Lower lobe of right lung (tissue), 2 donors: ENCODE results near the gene SF3A2. TPM values are rescaled to one million over a fixed set of nuclear protein-coding genes. Genes with fewer than 3 reads are reported as not detected.
A peak's percentile ranks its signal among the peaks of the same experiment; 100 is the strongest.

ENCODE experiments used
- ATAC-seq, 2 donors: fragments of 200-7000 bp; cut with Tn5 transposase; one replicate each; pipeline ENCODE4 v1.9.1; 2020 to 2022; ENCODE audit warnings: mild to moderate bottlenecking in 2 of 2, moderate library complexity in 2 of 2
- DNase-seq: peaks from one replicate; pipeline ENCODE4 v3.0.0-alpha.2; 2020
- H3K27ac ChIP-seq: fragments of 200-600 bp; one replicate; pipeline ENCODE4 v1.8.0; 2022
- H3K27me3 ChIP-seq: fragments of 200-600 bp; one replicate; pipeline ENCODE4 v1.8.0; 2022; ENCODE audit warnings: low read depth
- H3K36me3 ChIP-seq: fragments of 200-600 bp; one replicate; pipeline ENCODE4 v1.8.0; 2022; ENCODE audit warnings: mild to moderate bottlenecking
- H3K4me1 ChIP-seq: fragments of 200-600 bp; one replicate; pipeline ENCODE4 v1.8.0; 2022
- H3K4me3 ChIP-seq: fragments of 200-600 bp; one replicate; pipeline ENCODE4 v1.8.0; 2022; ENCODE audit warnings: mild to moderate bottlenecking
- H3K9me3 ChIP-seq: fragments of 200-600 bp; one replicate; pipeline ENCODE4 v1.8.0; 2022
- CTCF ChIP-seq: fragments of 200-600 bp; IDR thresholded peaks from one replicate; pipeline ENCODE4 v1.8.0; 2022; ENCODE audit warnings: antibody characterized with exemption, mild to moderate bottlenecking
- intact Hi-C: fragments of 100-400 bp; cut with DNase I; formaldehyde crosslinking; loops from one replicate; pipeline ENCODE4 v1.11.0; 2022
- total RNA-seq: library from RNA; stranded (reverse); fragmentation: NEBNext Ultra II Directional; extraction: Animal tissue kit (Norgen Biotek cat#: 25700); gene quantifications from one replicate; pipeline ENCODE4 v1.2.1, GENCODE V29; 2021
- donor health status: DM: no; HTN: yes; CAD: no; lungs with severe emphysema.

SF3A2 gene
- total RNA-seq, 1 donor from 2014 or later, result 55.6 TPM

- Histone ChIP-seq H3K4me1 (peaks cover 25% of the 10 kb centered on the region), H3K4me3 (no peak overlapping the region), H3K27me3 (no peaks in the 10 kb centered on the region), H3K27ac (no peak overlapping the region), H3K9me3 (no peaks in the 10 kb centered on the region), H3K36me3 (peaks cover 84% of the 10 kb centered on the region)
- no peak for DNase-seq
- intact Hi-C loops, result no loop called here
- ATAC-seq, result peak in 1 of 2 donors; percentile 29
- no peak for TF ChIP-seq CTCF
These were observed 44.9 kb upstream of the SF3A2 start for GRCh38 chr19:2191456-2192310.

DNA sequence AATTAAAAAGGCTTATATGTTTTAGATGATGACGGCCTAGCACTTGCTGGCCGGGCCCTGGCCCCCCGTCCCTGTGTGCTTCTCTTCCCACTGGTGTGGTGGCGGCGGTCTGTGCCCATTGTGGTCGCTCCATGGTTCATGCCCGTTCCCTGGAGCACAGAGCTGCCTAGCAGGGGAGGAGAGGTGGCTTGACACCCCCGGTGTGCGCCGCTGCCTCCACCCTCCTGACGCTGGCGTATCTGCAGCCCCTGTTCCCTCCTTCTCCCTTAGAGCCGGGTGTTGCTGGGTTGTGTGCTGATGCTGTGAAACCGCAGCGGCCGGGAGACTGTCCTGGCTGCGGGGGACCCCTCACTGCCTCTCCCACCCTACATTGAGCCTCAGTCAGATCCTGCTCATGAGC lies 43.8 kb upstream of the SF3A2 start:
- intact Hi-C loops, result no loop called here
- ATAC-seq (no peak), DNase-seq (no peak)
- no peak overlapping the region for H3K27ac ChIP-seq
- H3K27me3 ChIP-seq, result no peaks in the 10 kb centered on the region
- no peak overlapping the region for H3K4me3 ChIP-seq
- peaks cover 86% of the 10 kb centered on the region for H3K36me3 ChIP-seq
- H3K4me1 ChIP-seq, result peaks cover 13% of the 10 kb centered on the region
- no peaks in the 10 kb centered on the region for H3K9me3 ChIP-seq
- TF ChIP-seq CTCF, result no peak

DNA sequence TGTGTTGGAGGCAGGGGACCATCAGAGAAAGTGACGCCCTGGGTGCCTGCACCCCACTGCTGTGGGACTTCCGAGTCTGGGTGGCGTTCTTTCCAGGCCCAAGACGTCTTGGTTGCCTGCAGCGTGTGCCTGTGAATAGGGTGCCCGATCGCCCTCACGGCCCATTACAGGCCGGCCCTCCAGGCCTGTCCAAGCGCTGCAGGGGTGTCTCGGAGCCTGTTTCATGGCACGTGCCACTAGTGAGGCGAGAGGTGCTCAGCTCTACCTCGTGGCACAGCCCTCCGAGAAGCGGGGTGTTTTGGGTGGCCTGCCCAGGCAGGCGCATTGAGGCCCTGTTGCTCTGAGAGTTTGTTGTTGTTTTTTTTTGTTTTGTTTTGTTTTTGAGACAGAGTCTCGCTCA lies 42.8 kb upstream of the SF3A2 start:
- H3K9me3 ChIP-seq, result no peaks in the 10 kb centered on the region
- peaks cover 84% of the 10 kb centered on the region for H3K36me3 ChIP-seq
- no peak for TF ChIP-seq CTCF
- H3K4me3 ChIP-seq, result no peak overlapping the region
- intact Hi-C loops, result no loop called here
- DNase-seq (no peak), ATAC-seq (no peak)
- H3K27ac ChIP-seq, result no peak overlapping the region
- no peaks in the 10 kb centered on the region for H3K27me3 ChIP-seq
- peaks cover 4% of the 10 kb centered on the region for H3K4me1 ChIP-seq

- H3K27ac ChIP-seq, result no peak overlapping the region
- peaks cover 77% of the 10 kb centered on the region for H3K36me3 ChIP-seq
- H3K9me3 ChIP-seq, result no peaks in the 10 kb centered on the region
- no peaks in the 10 kb centered on the region for H3K4me1 ChIP-seq
- no peaks in the 10 kb centered on the region for H3K27me3 ChIP-seq
- no peak for ATAC-seq
- intact Hi-C loops, result no loop called here
- H3K4me3 ChIP-seq, result no peak overlapping the region
- no peak for TF ChIP-seq CTCF
- DNase-seq, result no peak
These were observed 42.0 kb upstream of the SF3A2 start for GRCh38 chr19:2194513-2195078.

- intact Hi-C loops, result no loop called here
These were observed 41.3 kb upstream of the SF3A2 start for GRCh38 chr19:2195361-2195760.

More at GRCh38 chr19:2195361-2195760, 41.3 kb upstream of the SF3A2 start:
- Histone ChIP-seq H3K27ac (no peak overlapping the region), H3K36me3 (peaks cover 80% of the 10 kb centered on the region), H3K9me3 (no peaks in the 10 kb centered on the region), H3K27me3 (no peaks in the 10 kb centered on the region), H3K4me1 (no peaks in the 10 kb centered on the region), H3K4me3 (no peak overlapping the region)
- no peak for ATAC-seq
- no peak for TF ChIP-seq CTCF
- no peak for DNase-seq
